NCI-H1417 (cell line): ENCODE measurements around the gene PLPP7.
"Not testable (repeated sequence)": the region's sequence is repeated elsewhere in the genome, so short reads cannot be mapped to it uniquely, and the experiment has no call there.

Source experiments
- DNase-seq, 3 experiments: peaks; one replicate each; lab custom pipeline; 2025; lab: John Stamatoyannopoulos, UW

Gene PLPP7

DNA sequence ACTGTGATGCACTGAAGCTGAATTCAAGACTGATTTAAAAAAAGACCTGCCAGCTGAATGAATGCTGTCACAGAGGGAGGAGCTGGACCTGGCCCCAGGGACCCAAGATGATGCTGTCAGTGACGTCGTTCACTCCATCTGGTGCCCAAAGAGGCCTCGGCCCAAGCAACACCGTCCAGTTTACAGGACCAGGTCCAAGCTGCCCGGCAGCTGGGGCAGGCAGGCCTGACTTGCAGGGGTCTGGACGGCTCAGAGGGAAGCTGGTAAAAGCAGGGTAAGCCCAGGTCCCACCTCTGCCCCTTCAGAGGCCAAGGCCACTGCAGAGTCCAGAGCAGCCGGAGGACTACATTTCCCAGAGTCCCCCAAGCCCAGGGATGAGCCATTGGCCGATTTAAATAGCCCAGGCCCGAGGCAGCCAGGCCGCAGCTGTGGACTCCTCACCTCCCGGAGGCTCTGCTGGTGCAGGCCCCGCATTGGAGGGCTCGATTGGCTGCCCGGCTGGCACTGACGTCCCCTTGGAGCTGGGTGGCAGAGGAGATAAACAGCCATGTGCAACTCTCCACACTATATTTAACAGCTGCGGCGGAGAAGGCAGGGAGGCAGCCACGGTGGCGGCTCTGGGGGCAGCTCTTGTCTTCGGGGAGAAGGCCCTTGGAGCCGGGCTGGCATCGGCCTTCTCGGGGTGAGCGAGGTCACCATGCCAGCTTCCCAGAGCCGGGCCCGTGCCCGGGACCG, at the start of gene PLPP7:
TSS of gene PLPP7 (plus strand) at position 423 of the 735 bp plus-strand sequence. CDS start at position 698, 275 bp downstream.
- DNase-seq, result peak in 2 of 3 experiments; percentile 73 to 79

GRCh38 chr9:131240047-131240921, 49.2 kb upstream of the PLPP7 start:
- DNase-seq, result peak in 1 of 3 experiments; percentile 15

DNA sequence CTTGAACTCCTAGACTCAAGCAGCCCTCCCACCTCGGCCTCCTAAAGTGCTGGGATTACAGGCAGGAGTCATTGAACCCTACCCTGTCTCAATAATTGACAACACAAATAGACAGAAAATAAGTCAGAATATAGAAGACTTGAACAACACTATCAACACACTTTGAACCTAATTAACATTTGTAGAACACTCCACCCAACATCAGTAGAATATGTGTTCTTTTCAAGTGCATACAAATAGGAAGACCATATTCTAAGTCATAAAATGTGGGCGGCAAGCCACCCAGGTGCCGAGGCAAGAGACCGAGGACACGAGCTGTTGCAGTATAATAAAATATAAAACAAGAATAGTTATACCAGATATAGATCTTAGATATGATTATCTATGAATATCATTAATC, 45.2 kb upstream of the PLPP7 start:
- DNase-seq, result not testable (repeated sequence)

- DNase-seq, result no peak
Measured at GRCh38 chr9:131246618-131247017, 42.9 kb upstream of the PLPP7 start.

- no peak for DNase-seq
Measured at GRCh38 chr9:131252120-131252519, 37.4 kb upstream of the PLPP7 start.

- DNase-seq, result no peak
Measured at GRCh38 chr9:131253891-131254491, 35.5 kb upstream of the PLPP7 start.

- DNase-seq, result no peak
Measured at GRCh38 chr9:131254626-131255025, 34.9 kb upstream of the PLPP7 start.

DNA sequence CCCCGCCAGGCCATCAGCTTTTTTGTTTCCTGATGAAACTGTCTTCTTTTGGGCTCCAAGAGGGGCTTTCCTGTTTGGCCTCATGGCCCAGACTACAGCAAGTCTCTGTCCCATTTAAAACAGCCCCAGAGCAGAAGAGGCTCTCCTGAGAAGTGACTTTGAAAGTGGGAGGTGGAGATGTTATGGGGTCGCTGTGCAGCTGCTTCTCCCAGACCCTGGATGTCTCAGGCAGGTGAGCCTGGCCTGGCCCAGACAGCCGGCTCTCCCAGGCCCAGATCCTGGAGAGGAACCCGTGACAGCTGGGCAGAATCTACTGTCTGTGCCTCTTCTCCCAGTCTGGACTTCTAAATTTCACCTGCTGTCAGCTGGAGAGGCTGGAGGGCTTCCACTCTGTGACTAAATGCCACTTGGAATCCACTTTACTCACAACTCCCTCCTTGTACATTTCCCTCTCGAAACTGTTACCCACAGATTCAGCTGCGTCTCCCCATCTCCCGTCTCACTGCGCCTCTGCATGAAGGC, 33.8 kb upstream of the PLPP7 start:
- DNase-seq, result peak in 1 of 3 experiments; percentile 13

GRCh38 chr9:131257266-131258025, 32.1 kb upstream of the PLPP7 start:
- no peak for DNase-seq

DNA sequence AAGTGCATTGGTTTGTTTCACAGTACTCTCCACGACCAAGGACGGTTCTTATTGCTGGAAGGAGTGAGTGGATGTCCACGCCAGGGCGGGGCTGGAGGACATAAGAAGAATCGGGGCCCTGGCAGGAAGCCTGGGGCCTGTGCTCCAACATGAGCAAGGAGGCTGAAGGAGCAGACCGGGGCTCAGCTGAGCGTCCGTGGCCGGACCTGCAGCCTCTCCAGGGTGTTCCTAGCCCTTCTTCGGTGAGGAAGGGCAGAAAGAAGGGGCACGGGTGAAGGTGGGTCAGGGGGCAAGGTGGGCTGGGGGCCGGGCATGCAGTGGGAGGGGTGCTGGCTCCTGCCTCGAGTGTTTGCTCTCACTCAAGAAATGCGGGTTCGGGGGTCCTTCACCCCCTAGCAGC, 31.3 kb upstream of the PLPP7 start:
- no peak for DNase-seq

DNA sequence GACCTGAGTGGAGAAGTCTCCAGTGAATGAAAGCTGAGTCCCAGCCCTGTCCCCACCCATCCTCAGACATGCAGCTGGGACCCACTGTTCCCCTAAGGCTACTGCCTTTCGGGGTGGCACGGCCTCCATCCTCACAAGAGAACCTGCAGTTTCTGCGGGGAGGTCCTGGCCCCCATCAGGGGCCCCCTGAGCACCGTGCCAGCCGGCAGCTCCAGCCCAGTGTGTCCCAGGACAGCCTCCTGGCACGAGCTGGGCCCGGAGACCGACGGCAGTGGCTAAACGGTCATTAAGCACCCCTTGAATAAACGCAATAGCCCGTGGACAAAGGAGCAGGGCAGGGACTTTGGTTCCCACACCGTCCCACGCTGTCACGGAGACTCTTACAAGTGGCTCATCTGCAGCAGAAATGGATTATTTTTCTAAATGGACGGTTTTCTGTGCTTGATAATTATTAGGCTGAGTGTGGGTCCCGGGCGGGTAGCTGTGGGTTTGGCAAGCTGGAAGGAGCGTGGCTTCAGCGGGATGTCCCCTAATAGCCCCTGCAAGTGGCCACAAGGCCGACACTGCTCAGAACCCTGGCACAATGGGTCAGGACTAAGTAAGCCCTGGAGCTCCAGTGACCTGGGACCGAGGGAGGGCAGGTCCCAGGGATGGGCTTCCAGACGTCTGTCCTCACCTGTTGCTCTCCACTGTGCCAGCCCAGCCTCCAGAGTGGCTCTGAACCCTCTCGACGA, 30.7 kb upstream of the PLPP7 start:
- DNase-seq, result no peak

DNA sequence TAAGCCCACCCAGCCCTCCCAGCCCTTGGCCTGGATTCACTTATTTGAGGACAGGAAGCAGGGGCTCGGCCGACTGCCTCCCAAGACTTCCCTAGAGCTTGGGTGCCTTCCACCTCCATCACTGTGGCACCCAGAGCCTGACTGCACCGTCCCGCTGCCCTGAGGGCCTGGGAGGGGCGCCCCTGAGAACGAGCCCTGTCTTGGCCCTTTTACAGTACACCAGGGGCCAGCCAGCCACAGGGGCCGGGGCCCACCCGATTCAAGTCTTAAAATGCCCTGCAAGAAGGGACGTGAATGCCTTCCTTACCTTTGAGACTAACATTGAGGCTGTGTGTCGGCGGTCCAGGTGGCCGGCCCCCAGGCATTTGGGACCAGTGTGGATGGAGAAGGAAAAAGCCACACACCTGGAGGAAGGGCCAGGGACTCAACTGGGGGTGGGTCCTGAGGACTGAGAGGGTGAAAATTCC, 30.1 kb upstream of the PLPP7 start:
- DNase-seq, result no peak

DNA sequence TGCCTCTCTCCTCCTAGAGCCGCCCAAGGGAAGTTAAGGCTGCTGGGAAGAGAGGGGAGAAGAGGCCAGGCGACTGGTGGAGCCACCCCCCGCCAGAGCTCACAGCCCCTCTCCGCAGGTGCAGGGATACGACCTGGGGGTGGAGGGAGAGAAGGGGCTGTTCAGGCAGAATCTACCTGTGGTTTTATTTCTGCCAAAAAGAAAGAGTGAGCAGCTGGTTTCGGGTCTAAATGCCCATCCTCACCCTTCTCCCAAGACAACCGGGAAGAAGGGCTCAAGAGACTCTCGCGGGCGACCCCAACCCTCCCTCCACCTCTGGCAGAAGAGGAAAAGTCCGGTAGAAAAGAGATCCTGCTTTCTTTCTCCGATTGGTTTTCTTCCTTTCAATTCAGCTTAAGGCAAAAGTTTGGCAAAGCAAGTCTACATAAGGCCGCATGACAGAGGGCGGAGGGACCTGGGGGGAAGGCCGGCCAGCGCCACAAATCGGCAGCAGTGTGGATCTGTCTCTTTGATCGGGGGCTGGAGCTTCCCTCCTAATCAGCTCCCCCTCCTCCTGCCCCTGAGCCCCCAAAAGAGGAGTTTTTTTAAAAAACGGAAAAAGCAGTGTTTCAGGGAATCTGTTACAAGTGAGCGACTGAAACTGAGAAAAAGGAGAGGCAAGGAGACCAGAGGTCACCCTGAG, 29.5 kb upstream of the PLPP7 start:
- no peak for DNase-seq

GRCh38 chr9:131260751-131261452, 28.6 kb upstream of the PLPP7 start:
- DNase-seq, result no peak

DNA sequence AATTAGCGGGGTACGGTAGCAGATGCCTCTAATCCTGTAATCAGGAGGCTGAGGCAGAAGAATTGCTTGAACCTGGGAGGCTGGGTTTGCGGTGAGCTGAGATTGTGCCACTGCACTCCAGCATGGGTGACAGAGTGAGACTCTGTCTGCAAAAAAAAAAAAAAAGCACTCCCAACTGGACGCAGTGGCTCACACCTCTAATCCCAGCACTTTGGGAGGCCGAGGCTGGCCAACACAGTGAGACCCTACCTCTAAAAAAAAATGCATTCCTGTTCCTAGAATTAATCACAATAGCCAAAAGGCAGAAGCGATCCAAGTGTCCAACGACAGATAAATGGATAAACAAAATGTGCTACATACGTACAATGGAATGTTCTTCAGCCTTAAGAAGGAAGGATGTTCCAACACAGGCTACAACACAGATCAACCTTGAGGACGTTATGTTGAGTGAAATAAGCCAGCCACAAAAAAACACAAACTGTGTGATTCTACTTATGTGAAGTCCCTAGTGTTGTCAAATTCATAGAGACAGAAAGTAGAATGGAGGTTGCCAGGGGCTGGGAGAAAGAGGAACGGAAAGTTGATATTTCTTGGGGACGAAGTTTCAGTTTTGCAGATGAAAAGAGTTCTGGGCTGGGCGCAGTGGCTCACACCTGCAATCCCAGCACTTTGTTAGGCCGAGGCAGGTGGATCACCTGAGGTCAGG, 27.0 kb upstream of the PLPP7 start:
- DNase-seq, result no peak

- DNase-seq, result not testable (repeated sequence)
Measured at GRCh38 chr9:131263033-131263343, 26.5 kb upstream of the PLPP7 start.

GRCh38 chr9:131263701-131264100, 25.8 kb upstream of the PLPP7 start:
- no peak for DNase-seq

- no peak for DNase-seq
Measured at GRCh38 chr9:131264231-131264630, 25.3 kb upstream of the PLPP7 start.
